Natural killer cell treated with Interleukin-12 subunit alpha and Interleukin-12 subunit beta and Interleukin-15 and Interleukin-18, amount 100 ng/mL, for 72 hours (primary cell): Measurements from ENCODE around the gene TMEM14B. TPM values are rescaled to one million over a fixed set of nuclear protein-coding genes. Genes with fewer than 3 reads are reported as not detected.
"Not testable (repeated sequence)": the region's sequence is repeated elsewhere in the genome, so short reads cannot be mapped to it uniquely, and the experiment has no call there.

Experiments used
- ATAC-seq, 2 donors: fragments of 150-1000 bp; cut with Tn5 transposase in 1 of 2; sonication (Bioruptor Pico), chemical (Tn5 transposase) in 1 of 2; 2 replicates each; pipeline ENCODE4 v1.10.0; 2021
- DNase-seq: peaks from one replicate; pipeline ENCODE4 v3.0.0; 2022; ENCODE audit warnings: low spot score
- H3K27ac Mint-ChIP-seq, 2 donors: 1 replicate in 1 of 2; 2 replicates in 1 of 2; pipeline ENCODE4 v1.8.0; 2022; ENCODE audit warnings: mixed read lengths in 2 of 2, mild to moderate bottlenecking in 1 of 2, moderate library complexity in 1 of 2
- H3K27me3 Mint-ChIP-seq, 2 donors: 1 replicate in 1 of 2; 2 replicates in 1 of 2; pipeline ENCODE4 v1.8.0; 2022; ENCODE audit warnings: mixed read lengths in 2 of 2
- H3K36me3 Mint-ChIP-seq: one replicate; pipeline ENCODE4 v1.8.0; 2022; ENCODE audit warnings: mixed read lengths
- H3K4me1 Mint-ChIP-seq, 2 donors: 1 replicate in 1 of 2; 2 replicates in 1 of 2; pipeline ENCODE4 v1.8.0; 2022; ENCODE audit warnings: low read depth in 2 of 2, mixed read lengths in 2 of 2, mild to moderate bottlenecking in 1 of 2
- H3K4me3 Mint-ChIP-seq: one replicate; pipeline ENCODE4 v1.8.0; 2022; ENCODE audit warnings: mixed read lengths
- H3K9me3 Mint-ChIP-seq: 2 replicates; pipeline ENCODE4 v1.8.0; 2022; ENCODE audit warnings: mixed read lengths
- total RNA-seq, 2 donors: library from RNA; stranded (reverse); gene quantifications; one replicate each; pipeline ENCODE4 v1.2.3, GENCODE V29; 2022

Gene TMEM14B
- total RNA-seq, 2 donors from 2014 or later = 43.9 to 63.4 TPM

DNA sequence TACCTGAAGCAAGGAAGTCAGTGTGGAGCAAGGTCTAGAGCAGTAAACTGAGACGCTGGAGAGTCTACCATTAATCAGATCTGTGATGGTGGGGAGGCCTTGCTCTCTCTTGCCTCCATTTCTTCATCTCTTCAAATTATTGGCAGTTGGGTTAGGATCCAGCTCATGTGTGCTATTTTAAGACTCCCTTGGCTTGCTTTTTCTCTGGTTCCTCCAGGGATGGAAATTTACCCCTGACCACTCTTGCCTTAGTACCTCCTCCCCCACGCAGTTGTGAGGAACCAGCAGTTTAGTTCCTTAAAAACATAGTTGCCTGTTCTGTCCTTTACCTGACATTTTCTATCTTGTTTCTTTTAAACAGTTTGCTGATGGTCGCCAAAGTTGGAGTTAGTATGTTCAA, 17.4 kb upstream of the TMEM14B start:
- H3K27me3 Mint-ChIP-seq = peaks cover 19 to 27% of the 10 kb centered on the region in 2 donors
- ATAC-seq (no peak), DNase-seq (no peak)
- peaks cover 11% of the 10 kb centered on the region for H3K36me3 Mint-ChIP-seq
- H3K4me3 Mint-ChIP-seq = no peak overlapping the region
- H3K4me1 Mint-ChIP-seq = peaks cover 34 to 42% of the 10 kb centered on the region in 2 donors
- H3K9me3 Mint-ChIP-seq = no peaks in the 10 kb centered on the region
- H3K27ac Mint-ChIP-seq = peak overlapping the region in 1 of 2 donors; percentile 14

DNA sequence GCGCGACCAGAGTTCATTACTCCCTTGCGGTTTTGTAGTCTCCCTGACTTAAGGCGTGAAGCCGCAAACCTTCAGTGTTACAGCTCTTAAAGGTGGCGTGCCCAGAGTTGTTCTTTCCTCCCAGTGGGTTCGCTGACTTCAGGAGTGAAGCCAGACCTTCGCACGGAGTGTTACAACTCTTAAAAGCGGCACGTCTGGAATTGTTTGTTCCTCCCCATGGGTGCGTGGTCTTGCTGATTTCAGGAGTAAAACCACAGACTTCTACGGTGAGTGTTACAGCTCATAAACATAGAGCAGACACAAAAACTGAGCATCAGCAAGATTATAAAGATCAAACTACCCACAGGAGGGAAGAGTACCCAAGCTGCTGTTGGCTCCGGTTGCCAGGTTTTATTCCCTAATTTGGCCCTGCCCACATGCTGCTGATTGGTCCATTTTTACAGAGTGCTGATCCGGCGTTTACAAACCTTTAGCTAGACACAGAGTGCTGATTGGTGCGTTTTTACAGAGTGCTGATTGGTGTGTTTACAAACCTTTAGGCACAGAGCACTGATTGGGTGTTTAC, 14.4 kb upstream of the TMEM14B start:
- Mint-ChIP-seq H3K27ac (peak overlapping the region in 1 of 2 donors; percentile 40), H3K4me1 (peaks cover 14 to 15% of the 10 kb centered on the region in 2 donors), H3K27me3 (peaks cover 16 to 17% of the 10 kb centered on the region in 2 donors), H3K4me3 (peak overlapping the region; percentile 81), H3K9me3 (no peaks in the 10 kb centered on the region), H3K36me3 (peaks cover 6% of the 10 kb centered on the region)
- peak; percentile 86 for DNase-seq
- ATAC-seq = peak; percentile 94 to 96

DNA sequence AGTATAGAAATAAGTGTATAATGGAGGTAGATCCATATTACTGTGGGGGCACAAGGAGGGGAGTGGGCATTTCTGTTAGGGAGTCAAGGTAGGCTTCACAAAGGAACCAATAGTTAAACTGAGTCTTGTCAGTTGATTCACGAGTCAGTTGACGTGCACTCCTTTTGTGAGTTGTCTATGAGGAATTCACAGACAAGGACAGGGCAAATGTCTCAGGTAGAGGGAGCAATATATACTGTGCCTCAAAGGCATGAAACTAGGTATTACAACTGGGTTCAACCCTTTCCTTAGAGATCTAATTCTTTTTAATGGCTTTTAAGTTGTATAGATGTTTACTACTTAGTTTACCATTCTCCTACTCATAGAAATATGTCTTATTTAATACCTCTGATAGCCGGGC, 13.7 kb upstream of the TMEM14B start:
- DNase-seq (no peak), ATAC-seq (no peak)
- peaks cover 6% of the 10 kb centered on the region for H3K36me3 Mint-ChIP-seq
- H3K4me1 Mint-ChIP-seq = peaks cover 12 to 14% of the 10 kb centered on the region in 2 donors
- no peaks in the 10 kb centered on the region for H3K9me3 Mint-ChIP-seq
- H3K27me3 Mint-ChIP-seq = peaks cover 14 to 19% of the 10 kb centered on the region in 2 donors
- H3K4me3 Mint-ChIP-seq = peak overlapping the region; percentile 81
- H3K27ac Mint-ChIP-seq = peak overlapping the region in 1 of 2 donors; percentile 40

DNA sequence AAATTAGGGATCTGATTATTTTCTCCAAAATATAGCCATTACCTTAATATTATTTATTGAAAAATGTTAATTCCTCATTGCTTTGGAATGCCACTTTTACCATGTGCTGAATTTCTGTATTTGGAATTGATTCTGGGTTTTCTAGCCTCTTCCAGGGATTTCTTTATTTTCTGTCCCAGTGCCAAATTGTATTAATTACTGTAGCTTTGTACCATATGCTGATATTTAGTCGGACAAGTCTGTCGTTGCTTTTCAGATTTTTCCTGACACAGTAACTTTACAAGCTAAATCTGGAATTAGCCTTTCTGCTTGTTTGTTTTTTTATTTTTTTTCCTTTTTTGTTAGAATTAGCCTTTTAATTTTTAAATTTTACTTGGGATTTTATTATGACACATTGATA, 10.9 kb upstream of the TMEM14B start:
- no peaks in the 10 kb centered on the region for H3K36me3 Mint-ChIP-seq
- no peak overlapping the region for H3K4me3 Mint-ChIP-seq
- peaks cover 12 to 14% of the 10 kb centered on the region in 2 donors for H3K4me1 Mint-ChIP-seq
- DNase-seq (no peak), ATAC-seq (no peak)
- no peaks in the 10 kb centered on the region for H3K9me3 Mint-ChIP-seq
- H3K27me3 Mint-ChIP-seq = peaks cover 5 to 17% of the 10 kb centered on the region in 2 donors
- H3K27ac Mint-ChIP-seq = no peak overlapping the region

DNA sequence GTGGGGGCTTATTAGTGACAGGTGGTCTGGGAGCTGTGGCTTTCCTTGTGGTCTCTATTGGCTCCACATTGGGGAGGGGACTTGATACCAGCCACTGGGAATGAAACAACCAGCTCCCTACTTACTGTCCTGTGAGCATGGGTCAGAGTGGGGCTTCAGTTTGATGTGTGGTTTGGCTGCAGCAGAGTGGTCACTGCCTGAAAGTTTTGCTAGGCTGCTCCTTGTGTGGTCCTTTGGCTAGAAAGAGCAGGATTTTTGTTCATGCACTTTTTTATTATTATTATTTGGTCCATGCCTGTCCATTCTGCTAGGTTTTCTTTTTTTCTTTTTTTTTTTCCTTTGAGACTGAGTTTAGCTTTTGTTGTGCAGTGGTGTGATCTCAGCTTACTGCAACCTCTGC, 7.5 kb upstream of the TMEM14B start:
- peaks cover 8 to 16% of the 10 kb centered on the region in 2 donors for H3K27me3 Mint-ChIP-seq
- H3K4me1 Mint-ChIP-seq = no peaks in the 10 kb centered on the region
- no peak overlapping the region for H3K4me3 Mint-ChIP-seq
- no peak overlapping the region for H3K27ac Mint-ChIP-seq
- no peaks in the 10 kb centered on the region for H3K36me3 Mint-ChIP-seq
- H3K9me3 Mint-ChIP-seq = no peaks in the 10 kb centered on the region
- ATAC-seq (no peak), DNase-seq (no peak)

DNA sequence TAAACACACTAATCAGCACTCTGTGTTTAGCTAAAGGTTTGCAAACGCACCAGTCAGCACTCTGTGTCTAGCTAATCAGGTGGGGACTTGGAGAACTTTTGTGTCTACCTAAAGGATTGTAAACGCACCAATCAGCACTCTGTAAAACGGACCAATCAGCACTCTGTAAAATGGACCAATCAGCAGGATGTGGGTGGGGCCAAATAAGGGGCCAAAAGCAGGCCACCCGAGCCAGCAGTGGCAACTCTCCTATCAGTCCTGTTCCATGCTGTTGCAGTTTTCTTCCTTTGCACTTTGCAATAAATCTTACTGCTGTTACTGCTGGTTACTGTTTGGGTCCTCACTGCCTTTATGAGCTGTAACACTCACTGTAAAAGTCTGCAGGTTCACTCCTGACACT, 6.0 kb upstream of the TMEM14B start:
- H3K4me3 Mint-ChIP-seq, ATAC-seq, H3K36me3 Mint-ChIP-seq, H3K4me1 Mint-ChIP-seq, H3K27ac Mint-ChIP-seq, H3K9me3 Mint-ChIP-seq, DNase-seq: not testable (repeated sequence)
- H3K27me3 Mint-ChIP-seq = peaks cover 6 to 19% of the 10 kb centered on the region in 2 donors

DNA sequence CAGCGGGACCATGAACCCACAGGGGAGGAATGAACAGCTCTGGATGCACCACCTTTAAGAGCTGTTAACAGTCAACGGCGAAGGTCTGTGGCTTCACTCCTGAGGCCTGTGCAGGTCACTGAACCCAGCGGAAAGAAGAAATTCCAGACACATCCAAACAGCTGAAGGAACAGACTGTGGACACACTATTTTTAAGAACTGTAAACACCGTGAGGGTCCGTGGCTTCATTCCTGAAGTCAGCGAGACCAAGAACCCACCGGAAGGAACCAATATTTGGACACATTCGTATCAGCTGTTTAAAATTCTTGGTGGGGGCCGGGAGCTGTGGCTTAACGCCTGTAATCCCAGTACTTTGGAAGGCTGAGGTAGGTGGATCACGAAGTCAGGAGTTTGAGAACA, 5.4 kb upstream of the TMEM14B start:
- DNase-seq (no peak), ATAC-seq (no peak)
- peaks cover 5 to 8% of the 10 kb centered on the region in 2 donors for H3K4me1 Mint-ChIP-seq
- no peaks in the 10 kb centered on the region for H3K9me3 Mint-ChIP-seq
- H3K36me3 Mint-ChIP-seq = no peaks in the 10 kb centered on the region
- H3K4me3 Mint-ChIP-seq = no peak overlapping the region
- no peak overlapping the region for H3K27ac Mint-ChIP-seq
- H3K27me3 Mint-ChIP-seq = peaks cover 6 to 19% of the 10 kb centered on the region in 2 donors

DNA sequence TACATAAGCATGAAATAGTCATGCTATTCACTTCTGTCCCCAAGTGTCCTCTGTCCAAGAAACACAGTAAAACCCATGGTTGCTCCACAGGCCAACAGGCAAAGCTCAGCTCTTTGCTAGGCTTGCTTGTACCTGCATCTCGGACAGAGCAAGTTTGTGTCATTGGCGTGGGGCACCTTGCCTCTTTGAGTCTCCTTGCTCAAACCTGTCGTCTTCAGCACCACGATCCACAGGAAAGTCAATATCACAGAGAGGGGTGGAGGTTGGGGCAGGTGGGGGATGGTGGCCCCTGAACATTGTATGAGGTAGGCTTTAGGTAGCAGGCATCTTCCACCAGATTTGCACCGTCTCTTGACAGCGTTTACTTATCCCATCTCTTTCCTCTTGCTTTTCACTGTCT, 4.1 kb upstream of the TMEM14B start:
- Mint-ChIP-seq H3K27ac (no peak overlapping the region), H3K36me3 (no peaks in the 10 kb centered on the region), H3K27me3 (peaks cover 6 to 14% of the 10 kb centered on the region in 2 donors), H3K4me1 (peaks cover 10 to 17% of the 10 kb centered on the region in 2 donors), H3K4me3 (no peak overlapping the region), H3K9me3 (no peaks in the 10 kb centered on the region)
- no peak for DNase-seq
- ATAC-seq = no peak

DNA sequence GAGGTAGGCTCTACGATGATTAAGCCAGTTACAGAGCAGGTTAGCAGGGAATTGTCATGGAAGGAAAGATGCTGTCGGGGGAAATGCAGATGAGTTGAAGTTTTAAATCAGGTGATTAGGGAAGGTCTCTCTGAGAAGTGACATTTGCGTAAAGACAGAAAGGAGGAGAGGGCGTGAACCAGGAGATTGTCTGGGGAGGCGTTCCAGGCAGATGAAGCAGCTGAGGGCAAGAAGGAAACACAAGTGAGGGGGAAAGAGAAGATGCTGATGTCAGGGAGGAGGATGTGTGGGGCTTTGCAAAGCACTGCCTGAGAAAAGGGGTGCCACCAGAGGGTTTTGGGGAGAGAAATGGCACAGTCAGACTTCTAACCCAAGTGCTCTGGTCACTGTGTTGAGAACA, 2.5 kb upstream of the TMEM14B start:
- Mint-ChIP-seq H3K4me1 (peaks cover 17 to 29% of the 10 kb centered on the region in 2 donors), H3K4me3 (no peak overlapping the region), H3K27ac (no peak overlapping the region), H3K9me3 (no peaks in the 10 kb centered on the region), H3K27me3 (peaks cover 6 to 12% of the 10 kb centered on the region in 2 donors), H3K36me3 (no peaks in the 10 kb centered on the region)
- no peak for ATAC-seq
- DNase-seq = no peak

DNA sequence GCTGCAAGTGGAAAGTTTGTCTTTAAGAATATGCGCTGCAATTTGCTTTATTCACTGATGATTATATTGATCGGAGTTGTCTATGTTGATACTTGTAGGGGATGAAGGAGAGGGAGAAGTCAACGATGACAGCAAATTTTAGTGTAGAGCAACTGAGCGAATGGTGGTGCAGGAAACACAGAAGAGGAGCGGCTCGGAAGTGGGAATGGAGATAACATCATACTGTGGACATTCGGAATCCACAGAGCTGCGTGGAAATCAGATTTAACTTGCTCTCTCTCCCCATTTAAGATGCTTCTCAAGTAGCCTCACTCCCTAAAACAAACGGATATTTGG, 722 bp upstream of the TMEM14B start:
- Mint-ChIP-seq H3K36me3 (no peaks in the 10 kb centered on the region), H3K27me3 (peaks cover 6 to 12% of the 10 kb centered on the region in 2 donors), H3K9me3 (no peaks in the 10 kb centered on the region), H3K4me1 (peaks cover 33 to 47% of the 10 kb centered on the region in 2 donors), H3K27ac (peak overlapping the region; percentile 81 to 91), H3K4me3 (peak overlapping the region; percentile 91)
- no peak for ATAC-seq
- no peak for DNase-seq

DNA sequence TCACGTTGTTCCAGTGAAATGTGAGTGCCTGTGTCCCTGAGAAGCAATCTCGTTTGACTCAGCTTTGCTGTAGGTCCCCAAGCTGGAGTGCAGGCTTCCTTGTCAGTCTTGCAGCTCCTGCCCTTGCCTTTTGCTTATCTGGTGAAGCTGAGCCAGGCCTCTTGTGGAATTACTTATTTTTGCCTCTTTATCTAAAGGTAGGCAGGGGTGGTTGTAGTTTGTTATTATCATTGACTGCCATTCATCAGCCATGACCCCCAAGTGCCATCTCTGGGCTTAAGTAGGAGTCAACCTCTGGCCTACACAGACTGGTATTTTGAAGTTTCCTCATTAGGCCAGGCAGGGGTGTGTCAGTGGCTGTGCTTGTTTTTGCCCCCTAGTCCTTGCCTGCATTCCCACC, 2.1 kb downstream of the TMEM14B start:
- H3K4me3 Mint-ChIP-seq = peak overlapping the region; percentile 36
- no peak for ATAC-seq
- no peaks in the 10 kb centered on the region for H3K9me3 Mint-ChIP-seq
- no peak overlapping the region for H3K27ac Mint-ChIP-seq
- peaks cover 15 to 21% of the 10 kb centered on the region in 2 donors for H3K27me3 Mint-ChIP-seq
- H3K4me1 Mint-ChIP-seq = peaks cover 43 to 60% of the 10 kb centered on the region in 2 donors
- peaks cover 14% of the 10 kb centered on the region for H3K36me3 Mint-ChIP-seq
- no peak for DNase-seq

DNA sequence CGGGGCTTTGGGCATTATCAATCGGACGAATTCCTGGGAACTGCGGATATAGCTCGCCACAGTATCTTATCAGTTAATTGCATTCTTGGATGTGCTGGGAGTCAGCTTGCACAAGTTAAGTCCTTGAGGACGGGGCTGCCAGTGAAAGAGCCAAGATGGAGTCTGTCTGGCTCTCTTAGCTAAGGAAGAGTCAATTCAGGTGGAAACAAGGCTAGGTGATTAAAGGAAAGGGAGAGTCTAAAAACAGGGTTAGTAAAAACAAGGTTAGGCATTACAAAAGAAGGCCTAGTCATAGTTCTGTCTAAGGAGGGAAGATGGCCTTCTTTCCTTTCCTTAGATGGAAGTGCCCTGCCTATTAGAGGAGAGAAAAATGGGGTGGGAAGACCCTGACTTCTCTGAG, 3.0 kb downstream of the TMEM14B start:
- H3K4me1 Mint-ChIP-seq = peaks cover 47 to 60% of the 10 kb centered on the region in 2 donors
- H3K36me3 Mint-ChIP-seq = peaks cover 20% of the 10 kb centered on the region
- H3K9me3 Mint-ChIP-seq = not testable (repeated sequence)

DNA sequence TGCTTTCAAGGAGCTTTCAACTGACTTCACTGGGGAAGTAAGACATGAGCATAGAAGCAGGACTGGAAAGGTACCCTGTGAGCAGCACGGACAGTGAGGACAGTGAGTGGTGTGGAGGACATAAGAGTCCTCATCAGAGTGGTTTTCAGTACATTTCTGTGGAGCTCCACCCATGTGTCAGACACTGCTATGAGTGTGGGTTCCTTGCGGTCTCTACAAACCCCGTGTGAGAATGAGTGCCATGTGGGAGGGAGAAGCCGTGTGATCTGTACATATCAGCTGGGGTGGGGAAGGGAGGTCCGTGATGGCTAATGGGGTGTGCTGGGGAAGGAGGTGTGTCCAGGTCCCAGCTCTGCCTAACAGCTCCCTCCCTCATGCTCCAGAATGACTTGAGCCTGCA, 4.2 kb downstream of the TMEM14B start:
- H3K36me3 Mint-ChIP-seq = peaks cover 24% of the 10 kb centered on the region
- H3K4me3 Mint-ChIP-seq = peak overlapping the region; percentile 43
- peaks cover 9 to 18% of the 10 kb centered on the region in 2 donors for H3K27me3 Mint-ChIP-seq
- peak overlapping the region in 1 of 2 donors; percentile 32 for H3K27ac Mint-ChIP-seq
- not testable (repeated sequence) for H3K9me3 Mint-ChIP-seq, DNase-seq
- ATAC-seq = peak; percentile 59 to 67
- H3K4me1 Mint-ChIP-seq = peaks cover 45 to 57% of the 10 kb centered on the region in 2 donors

More for the DNA sequence above, 3.0 kb downstream of the TMEM14B start:
- H3K4me3 Mint-ChIP-seq = peak overlapping the region; percentile 50
- peak overlapping the region in 1 of 2 donors; percentile 51 for H3K27ac Mint-ChIP-seq
- DNase-seq, ATAC-seq: not testable (repeated sequence)
- H3K27me3 Mint-ChIP-seq = peaks cover 9 to 21% of the 10 kb centered on the region in 2 donors

DNA sequence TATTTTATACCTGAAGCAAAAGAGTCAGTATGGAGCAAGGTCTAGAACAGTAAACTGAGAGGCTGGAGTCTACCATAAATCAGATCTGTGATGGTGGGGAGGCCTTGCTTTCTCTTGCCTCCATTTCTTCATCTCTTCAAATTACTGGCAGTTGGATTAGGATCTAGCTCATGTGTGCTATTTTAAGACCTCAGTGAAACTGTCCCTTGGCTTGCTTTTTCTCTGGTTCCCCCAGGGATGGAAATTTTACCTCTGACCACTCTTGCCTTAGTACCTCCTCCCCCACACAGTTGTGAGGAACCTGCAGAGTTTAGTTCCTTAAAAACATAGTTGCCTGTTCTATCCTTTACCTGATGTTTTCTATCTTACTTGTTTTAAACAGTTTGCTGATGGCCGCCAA, 8.5 kb downstream of the TMEM14B start:
- DNase-seq (no peak), ATAC-seq (no peak)
- no peaks in the 10 kb centered on the region for H3K9me3 Mint-ChIP-seq
- H3K36me3 Mint-ChIP-seq = peaks cover 24% of the 10 kb centered on the region
- H3K4me1 Mint-ChIP-seq = peaks cover 21 to 26% of the 10 kb centered on the region in 2 donors
- H3K27ac Mint-ChIP-seq = no peak overlapping the region
- H3K27me3 Mint-ChIP-seq = peaks cover 9 to 15% of the 10 kb centered on the region in 2 donors
- H3K4me3 Mint-ChIP-seq = no peak overlapping the region
